GM12878 (cell line): Measurements from ENCODE around the gene RBMX. TPM values are rescaled to one million over a fixed set of nuclear protein-coding genes. Genes with fewer than 3 reads are reported as not detected.

Experiments
- ATAC-seq: fragments of 200-7000 bp; cut with Tn5 transposase; 3 replicates; pipeline ENCODE4 v1.9.1; 2020; ENCODE audit warnings: mild to moderate bottlenecking, moderate library complexity
- BruUV-seq: library from RNA; stranded (reverse); fragments of 400-500 nt; replicated peaks from 2 replicates; lab custom pipeline; 2021; lab: Mats Ljungman, UMichigan
- CTCF ChIA-PET: fragments of 300-600 bp; sonication (Branson Sonifier 250); formaldehyde crosslinking; extraction: SDS; loops from one replicate; lab custom pipeline; 2021; ENCODE audit warnings: inconsistent platforms; lab: Yijun Ruan, JAX
- POLR2A ChIA-PET: fragments of 350-600 bp; formaldehyde crosslinking; extraction: SDS; loops from one replicate; lab custom pipeline; 2021; ENCODE audit warnings: inconsistent platforms; lab: Charles Lee
- RAD21 ChIA-PET: fragments of 300-600 bp; sonication (Branson Sonifier 250); formaldehyde crosslinking; loops from one replicate; lab custom pipeline; 2023; ENCODE audit warnings: antibody characterized with exemption; ENCODE audit not compliant: unreplicated experiment; lab: Charles Lee
- SMC1A ChIA-PET: fragments of 300-600 bp; sonication (Branson Sonifier 250); formaldehyde crosslinking; loops from one replicate; lab custom pipeline; 2023; ENCODE audit not compliant: unreplicated experiment, uncharacterized antibody; lab: Charles Lee
- DNase-seq: peaks from one replicate; pipeline ENCODE4 v3.0.0-alpha.2; 2011; ENCODE audit warnings: low read depth, low spot score
- FAIRE-seq: peaks from 3 replicates; lab custom pipeline; 2011; peaks lifted over from hg19 to GRCh38; lab: Jason Lieb, UNC
- H2AFZ ChIP-seq: 2 replicates; pipeline ENCODE4 v1.6.0; 2011; ENCODE audit warnings: low read depth, low read length, control low read depth; ENCODE audit not compliant: control insufficient read depth
- H3K27ac ChIP-seq: 2 replicates; pipeline ENCODE4 v1.5.1; 2011; ENCODE audit warnings: control low read depth; ENCODE audit not compliant: control insufficient read depth, insufficient read depth
- H3K27me3 ChIP-seq, 2 experiments: replicated peaks in 1 of 2; 2 replicates each; pipeline versions ENCODE4 v1.6.0 to v1.6.1; 2011; ENCODE audit warnings: low read length in 1 of 2; ENCODE audit not compliant: control insufficient read depth in 2 of 2, insufficient read depth in 2 of 2
- H3K36me3 ChIP-seq, 2 experiments: 2 replicates each; pipeline ENCODE4 v1.5.1; 2011; ENCODE audit warnings: low read length in 1 of 2; ENCODE audit not compliant: control insufficient read depth in 2 of 2, insufficient read depth in 2 of 2
- H3K4me1 ChIP-seq: 2 replicates; pipeline ENCODE4 v1.6.1; 2011; ENCODE audit warnings: mild to moderate bottlenecking, low read length, moderate library complexity, mixed read lengths; ENCODE audit not compliant: control insufficient read depth, insufficient read depth
- H3K4me2 ChIP-seq: 2 replicates; pipeline ENCODE4 v1.6.0; 2011; ENCODE audit warnings: control low read depth; ENCODE audit not compliant: control insufficient read depth, insufficient read depth
- H3K4me3 ChIP-seq: fragments of 200-600 bp; sonication (generic); 2 replicates; pipeline ENCODE4 v1.5.1; 2016
- H3K79me2 ChIP-seq: 2 replicates; pipeline ENCODE4 v1.6.0; 2011; ENCODE audit warnings: low read length; ENCODE audit not compliant: control insufficient read depth, insufficient read depth
- H3K9ac ChIP-seq: 2 replicates; pipeline ENCODE4 v1.8.0; 2011; ENCODE audit warnings: low read length, control low read depth, mixed read lengths; ENCODE audit not compliant: control insufficient read depth, insufficient read depth
- H3K9me3 ChIP-seq: replicated peaks from 3 replicates; pipeline ENCODE4 v1.5.1; 2011; ENCODE audit warnings: mild to moderate bottlenecking, low read length; ENCODE audit not compliant: control insufficient read depth, insufficient read depth
- H4K20me1 ChIP-seq: 2 replicates; pipeline ENCODE4 v1.6.0; 2011; ENCODE audit not compliant: control insufficient read depth, insufficient read depth
- CHD1 ChIP-seq: IDR thresholded peaks from 2 replicates; pipeline ENCODE4 v1.6.1; 2012; ENCODE audit warnings: low read depth, low read length, improper control_type of control experiment
- GABPA ChIP-seq: IDR thresholded peaks from 2 replicates; pipeline ENCODE4 v1.6.1; 2014; ENCODE audit warnings: antibody characterized with exemption, low read depth, mild to moderate bottlenecking, inconsistent platforms
- HCFC1 ChIP-seq: fragments of 150-350 bp; IDR thresholded peaks from 2 replicates; pipeline ENCODE4 v1.6.1; 2014; ENCODE audit warnings: low read length
- HDAC6 ChIP-seq: fragments of 200-600 bp; sonication (generic); IDR thresholded peaks from one replicate; pipeline ENCODE4 v1.8.0; 2017; ENCODE audit warnings: antibody characterized with exemption; ENCODE audit not compliant: unreplicated experiment
- NKRF ChIP-seq: fragments of 450-650 bp; conservative IDR thresholded peaks from 2 replicates; pipeline ENCODE4 v1.6.1; 2017; ENCODE audit warnings: mild to moderate bottlenecking, moderate library complexity
- NR2C1 ChIP-seq: fragments of 450-650 bp; IDR thresholded peaks from 2 replicates; pipeline ENCODE4 v1.6.1; 2017; ENCODE audit warnings: antibody characterized with exemption, mild to moderate bottlenecking, moderate library complexity
- PAX8 ChIP-seq: fragments of 450-650 bp; IDR thresholded peaks from 2 replicates; pipeline ENCODE4 v1.6.1; 2017; ENCODE audit warnings: mild to moderate bottlenecking, moderate library complexity
- RAD51 ChIP-seq: fragments of 450-650 bp; IDR thresholded peaks from 2 replicates; pipeline ENCODE4 v1.6.1; 2016; ENCODE audit warnings: moderate library complexity, mild to moderate bottlenecking, inconsistent platforms
- SIX5 ChIP-seq: IDR thresholded peaks from 2 replicates; pipeline ENCODE4 v1.6.1; 2011; ENCODE audit warnings: mild to moderate bottlenecking, low read depth, low read length, moderate library complexity; ENCODE audit not compliant: severe bottlenecking
- SUZ12 ChIP-seq: fragments of 200-600 bp; sonication (generic); IDR thresholded peaks from one replicate; pipeline ENCODE4 v1.6.1; 2018; ENCODE audit warnings: antibody characterized with exemption, mild to moderate bottlenecking; ENCODE audit not compliant: unreplicated experiment
- TAF1 ChIP-seq: IDR thresholded peaks from 2 replicates; pipeline ENCODE4 v1.6.1; 2011; ENCODE audit warnings: mild to moderate bottlenecking, low read depth, low read length, borderline replicate concordance
- ZBED1 ChIP-seq: IDR thresholded peaks from 2 replicates; pipeline ENCODE4 v1.6.1; 2016; ENCODE audit warnings: borderline replicate concordance
- ZNF274 ChIP-seq: IDR thresholded peaks from one replicate; pipeline ENCODE4 v1.8.0; 2011; ENCODE audit not compliant: insufficient read length, insufficient read depth
- ZNF384 ChIP-seq: IDR thresholded peaks from 2 replicates; pipeline ENCODE4 v1.6.1; 2012; ENCODE audit warnings: low read depth, mild to moderate bottlenecking, low read length, improper control_type of control experiment, borderline replicate concordance
- ZNF622 ChIP-seq: fragments of 450-650 bp; IDR thresholded peaks from 2 replicates; pipeline ENCODE4 v1.6.1; 2017; ENCODE audit warnings: mild to moderate bottlenecking, inconsistent platforms
- WGBS: methylation state at CpG from one replicate; pipeline ENCODE4 v1.1.6; 2016; ENCODE audit warnings: low lambda C conversion rate; ENCODE audit not compliant: insufficient replicate concordance, insufficient coverage; ENCODE audit errors: missing lambda C conversion rate; 5-methylcytosine and 5-hydroxymethylcytosine counted together
- in situ Hi-C: fragments of 300-500 bp; cut with MboI; formaldehyde crosslinking; loops from 9 replicates; pipeline ENCODE4 v1.14.3; 2018; ENCODE audit warnings: mixed read lengths
- intact Hi-C: fragments of 100-400 bp; cut with micrococcal nuclease; formaldehyde crosslinking; loops from one replicate; pipeline ENCODE4 v1.14.2; 2022; ENCODE audit not compliant: unreplicated experiment
- polyA plus RNA-seq, 11 experiments: library from polyadenylated mRNA; depleted of rRNA in 4 of 11; unstranded in 6 of 11; stranded (reverse) in 5 of 11; fragments of >200 nt; fragmentation: Nextera tagmentation in 4 of 11; fragmentation: Illumina TruSeq in 1 of 11; extraction: Ambion mirVana in 4 of 11; extraction: Trizol in 1 of 11; gene quantifications; 1 replicate in 1 of 11; 2 replicates in 10 of 11; pipeline versions ENCODE4 v1.2.1 to v1.2.3, GENCODE V29; 2011 to 2016; ENCODE audit warnings: inconsistent platforms in 2 of 11, missing spikeins in 2 of 11, low read depth in 1 of 11
- total RNA-seq, 4 experiments: library from RNA; depleted of rRNA in 3 of 4; stranded (reverse); fragments of >200 nt in 3 of 4; fragmentation: Illumina TruSeq in 1 of 4; extraction: Trizol in 1 of 4; gene quantifications; 2 replicates each; pipeline versions ENCODE4 v1.2.1 to v1.2.3, GENCODE V29; 2013 to 2021

The RBMX gene
- total and polyA plus RNA-seq, 10 of the 15 experiments (the other 5 are each of a cell fraction or from before 2014, with no cell fraction given) = 252 to 427 (median 288) TPM

- Histone ChIP-seq H3K4me2 (no peak overlapping the region), H3K36me3 (no peaks in the 10 kb centered on the region), H4K20me1 (no peaks in the 10 kb centered on the region), H3K4me1 (no peaks in the 10 kb centered on the region), H3K27me3 (no peaks in the 10 kb centered on the region), H3K9ac (no peak overlapping the region), H3K4me3 (no peak overlapping the region), H3K9me3 (no peaks in the 10 kb centered on the region), H2AFZ (no peak overlapping the region), H3K27ac (no peak overlapping the region), H3K79me2 (no peaks in the 10 kb centered on the region)
- TF ChIP-seq ZNF384 = no peak
- no peak for TF ChIP-seq HCFC1
- TF ChIP-seq SIX5 = no peak
- TF ChIP-seq ZNF622 = no peak
- TF ChIP-seq SUZ12 = no peak
- no peak for TF ChIP-seq NR2C1
- TF ChIP-seq HDAC6 = no peak
- no peak for TF ChIP-seq GABPA
- TF ChIP-seq PAX8 = no peak
- TF ChIP-seq TAF1 = no peak
- no peak for TF ChIP-seq NKRF
- TF ChIP-seq ZNF274 = no peak
- no peak for TF ChIP-seq ZBED1
- no peak for TF ChIP-seq RAD51
- TF ChIP-seq CHD1 = no peak
- POLR2A ChIA-PET = no interaction called here
- RAD21 ChIA-PET = no interaction called here
- ATAC-seq = no peak
- intact Hi-C loops (no loop called here), in situ Hi-C loops (no loop called here)
- DNase-seq = no peak
- no TSS peak for BruUV-seq
- SMC1A ChIA-PET = interaction anchor here (0.5 kb wide), 1 partner anchor 511 kb away, joined by 3 read pairs; no protein-coding TSS in a partner anchor
- CTCF ChIA-PET = no interaction called here
- WGBS = 36% methylated on average over 7 of the region's 7 CpGs
- no peak for FAIRE-seq
Measured at GRCh38 chrX:136896121-136896914, 15.8 kb upstream of the RBMX start.
